GM23338 (cell line): ENCODE results near the gene CNOT6L.

Experiments used
- CREB1 ChIP-seq: fragments of 250-450 bp; sonication (Bioruptor Pico); IDR thresholded peaks from 2 replicates; pipeline ENCODE4 v1.5.0; 2020; ENCODE audit warnings: low read depth, mild to moderate bottlenecking, moderate library complexity
- EZH2 ChIP-seq: fragments of 200-600 bp; sonication (generic); IDR thresholded peaks from one replicate; pipeline ENCODE4 v1.8.0; 2017; ENCODE audit warnings: antibody characterized with exemption, mild to moderate bottlenecking, low read depth; ENCODE audit not compliant: unreplicated experiment
- EZH2phosphoT487 ChIP-seq: fragments of 200-600 bp; sonication (generic); IDR thresholded peaks from one replicate; pipeline ENCODE4 v1.8.1; 2018; ENCODE audit warnings: antibody characterized with exemption; ENCODE audit not compliant: unreplicated experiment
- JUNB ChIP-seq: IDR thresholded peaks from one replicate; pipeline ENCODE4 v1.6.1; 2016; ENCODE audit warnings: antibody characterized with exemption; ENCODE audit not compliant: unreplicated experiment
- NANOG ChIP-seq: IDR thresholded peaks from 2 replicates; pipeline ENCODE4 v1.6.1; 2016; ENCODE audit warnings: antibody characterized with exemption, borderline replicate concordance
- POLR2AphosphoS5 ChIP-seq: IDR thresholded peaks from 2 replicates; pipeline ENCODE4 v1.6.1; 2016; ENCODE audit warnings: antibody characterized with exemption, low read depth
- STAT1 ChIP-seq: IDR thresholded peaks from one replicate; pipeline ENCODE4 v1.6.1; 2016; ENCODE audit warnings: antibody characterized with exemption; ENCODE audit not compliant: unreplicated experiment
- ZNF114 ChIP-seq: fragments of 250-450 bp; sonication (Bioruptor Pico); IDR thresholded peaks from 2 replicates; pipeline ENCODE4 v1.5.0; 2020; ENCODE audit warnings: mild to moderate bottlenecking, moderate library complexity
- ZNF331 ChIP-seq: fragments of 250-450 bp; sonication (Bioruptor Pico); IDR thresholded peaks from 2 replicates; pipeline ENCODE4 v1.5.0; 2020; ENCODE audit warnings: low read depth, mild to moderate bottlenecking, moderate library complexity
- TF ChIP-seq, protein P1 (sequence below), 2 experiments: fragments of 200-600 bp in 1 of 2; sonication (generic) in 1 of 2; conservative IDR thresholded peaks; 2 replicates each; pipeline versions ENCODE4 v1.5.1 to v1.6.1; 2016 to 2017; ENCODE audit warnings: antibody characterized with exemption in 2 of 2, low read depth in 2 of 2, mild to moderate bottlenecking in 2 of 2, moderate library complexity in 1 of 2
- TF ChIP-seq, protein P2 (sequence below): IDR thresholded peaks from one replicate; pipeline ENCODE4 v1.6.1; 2018; ENCODE audit warnings: antibody characterized with exemption; ENCODE audit not compliant: unreplicated experiment
- TF ChIP-seq, protein P3 (sequence below): IDR thresholded peaks from 2 replicates; pipeline ENCODE4 v1.6.1; 2016; ENCODE audit warnings: antibody characterized with exemption
- TF ChIP-seq, protein P4 (sequence below): fragments of 250-450 bp; sonication (Bioruptor Pico); IDR thresholded peaks from 2 replicates; pipeline ENCODE4 v1.5.0; 2020; ENCODE audit warnings: mild to moderate bottlenecking, moderate library complexity

DNA sequence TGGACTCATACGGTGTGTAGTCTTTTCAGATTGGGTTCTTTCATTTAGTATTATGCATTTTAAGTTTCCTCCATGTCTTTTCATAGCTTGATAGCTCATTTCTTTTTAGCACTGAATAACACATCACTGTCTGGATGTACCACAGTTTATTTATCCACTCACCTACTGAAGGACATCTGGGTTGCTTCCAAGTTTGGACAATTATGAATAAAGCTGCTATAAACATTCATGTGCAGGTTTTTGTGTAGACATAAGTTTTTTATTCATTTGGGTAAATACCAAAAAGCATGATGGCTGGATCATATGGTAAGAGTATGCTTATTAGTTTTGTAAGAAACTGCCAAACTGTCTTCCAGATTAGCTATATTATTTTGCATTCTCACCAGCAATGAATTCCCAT is 29.0 kb downstream of the CNOT6L start:
- TF ChIP-seq, protein P1, sequence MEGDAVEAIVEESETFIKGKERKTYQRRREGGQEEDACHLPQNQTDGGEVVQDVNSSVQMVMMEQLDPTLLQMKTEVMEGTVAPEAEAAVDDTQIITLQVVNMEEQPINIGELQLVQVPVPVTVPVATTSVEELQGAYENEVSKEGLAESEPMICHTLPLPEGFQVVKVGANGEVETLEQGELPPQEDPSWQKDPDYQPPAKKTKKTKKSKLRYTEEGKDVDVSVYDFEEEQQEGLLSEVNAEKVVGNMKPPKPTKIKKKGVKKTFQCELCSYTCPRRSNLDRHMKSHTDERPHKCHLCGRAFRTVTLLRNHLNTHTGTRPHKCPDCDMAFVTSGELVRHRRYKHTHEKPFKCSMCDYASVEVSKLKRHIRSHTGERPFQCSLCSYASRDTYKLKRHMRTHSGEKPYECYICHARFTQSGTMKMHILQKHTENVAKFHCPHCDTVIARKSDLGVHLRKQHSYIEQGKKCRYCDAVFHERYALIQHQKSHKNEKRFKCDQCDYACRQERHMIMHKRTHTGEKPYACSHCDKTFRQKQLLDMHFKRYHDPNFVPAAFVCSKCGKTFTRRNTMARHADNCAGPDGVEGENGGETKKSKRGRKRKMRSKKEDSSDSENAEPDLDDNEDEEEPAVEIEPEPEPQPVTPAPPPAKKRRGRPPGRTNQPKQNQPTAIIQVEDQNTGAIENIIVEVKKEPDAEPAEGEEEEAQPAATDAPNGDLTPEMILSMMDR (conservative IDR thresholded peaks at IDR 0.05; ENCODE audit: low read depth in 2 of 2): no peak
- TF ChIP-seq CREB1 (CRISPR knock-in tag): no peak
- no peak for TF ChIP-seq STAT1
- TF ChIP-seq, protein P2, sequence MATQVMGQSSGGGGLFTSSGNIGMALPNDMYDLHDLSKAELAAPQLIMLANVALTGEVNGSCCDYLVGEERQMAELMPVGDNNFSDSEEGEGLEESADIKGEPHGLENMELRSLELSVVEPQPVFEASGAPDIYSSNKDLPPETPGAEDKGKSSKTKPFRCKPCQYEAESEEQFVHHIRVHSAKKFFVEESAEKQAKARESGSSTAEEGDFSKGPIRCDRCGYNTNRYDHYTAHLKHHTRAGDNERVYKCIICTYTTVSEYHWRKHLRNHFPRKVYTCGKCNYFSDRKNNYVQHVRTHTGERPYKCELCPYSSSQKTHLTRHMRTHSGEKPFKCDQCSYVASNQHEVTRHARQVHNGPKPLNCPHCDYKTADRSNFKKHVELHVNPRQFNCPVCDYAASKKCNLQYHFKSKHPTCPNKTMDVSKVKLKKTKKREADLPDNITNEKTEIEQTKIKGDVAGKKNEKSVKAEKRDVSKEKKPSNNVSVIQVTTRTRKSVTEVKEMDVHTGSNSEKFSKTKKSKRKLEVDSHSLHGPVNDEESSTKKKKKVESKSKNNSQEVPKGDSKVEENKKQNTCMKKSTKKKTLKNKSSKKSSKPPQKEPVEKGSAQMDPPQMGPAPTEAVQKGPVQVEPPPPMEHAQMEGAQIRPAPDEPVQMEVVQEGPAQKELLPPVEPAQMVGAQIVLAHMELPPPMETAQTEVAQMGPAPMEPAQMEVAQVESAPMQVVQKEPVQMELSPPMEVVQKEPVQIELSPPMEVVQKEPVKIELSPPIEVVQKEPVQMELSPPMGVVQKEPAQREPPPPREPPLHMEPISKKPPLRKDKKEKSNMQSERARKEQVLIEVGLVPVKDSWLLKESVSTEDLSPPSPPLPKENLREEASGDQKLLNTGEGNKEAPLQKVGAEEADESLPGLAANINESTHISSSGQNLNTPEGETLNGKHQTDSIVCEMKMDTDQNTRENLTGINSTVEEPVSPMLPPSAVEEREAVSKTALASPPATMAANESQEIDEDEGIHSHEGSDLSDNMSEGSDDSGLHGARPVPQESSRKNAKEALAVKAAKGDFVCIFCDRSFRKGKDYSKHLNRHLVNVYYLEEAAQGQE: no peak
- no peak for TF ChIP-seq EZH2
- TF ChIP-seq EZH2phosphoT487: no peak
- no peak for TF ChIP-seq NANOG
- no peak for TF ChIP-seq JUNB
- TF ChIP-seq POLR2AphosphoS5: no peak
- no peak for TF ChIP-seq ZNF331 (CRISPR knock-in tag)
- TF ChIP-seq ZNF114 (CRISPR knock-in tag): no peak
- TF ChIP-seq, protein P3, sequence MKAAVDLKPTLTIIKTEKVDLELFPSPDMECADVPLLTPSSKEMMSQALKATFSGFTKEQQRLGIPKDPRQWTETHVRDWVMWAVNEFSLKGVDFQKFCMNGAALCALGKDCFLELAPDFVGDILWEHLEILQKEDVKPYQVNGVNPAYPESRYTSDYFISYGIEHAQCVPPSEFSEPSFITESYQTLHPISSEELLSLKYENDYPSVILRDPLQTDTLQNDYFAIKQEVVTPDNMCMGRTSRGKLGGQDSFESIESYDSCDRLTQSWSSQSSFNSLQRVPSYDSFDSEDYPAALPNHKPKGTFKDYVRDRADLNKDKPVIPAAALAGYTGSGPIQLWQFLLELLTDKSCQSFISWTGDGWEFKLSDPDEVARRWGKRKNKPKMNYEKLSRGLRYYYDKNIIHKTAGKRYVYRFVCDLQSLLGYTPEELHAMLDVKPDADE: no peak
- TF ChIP-seq, protein P4, sequence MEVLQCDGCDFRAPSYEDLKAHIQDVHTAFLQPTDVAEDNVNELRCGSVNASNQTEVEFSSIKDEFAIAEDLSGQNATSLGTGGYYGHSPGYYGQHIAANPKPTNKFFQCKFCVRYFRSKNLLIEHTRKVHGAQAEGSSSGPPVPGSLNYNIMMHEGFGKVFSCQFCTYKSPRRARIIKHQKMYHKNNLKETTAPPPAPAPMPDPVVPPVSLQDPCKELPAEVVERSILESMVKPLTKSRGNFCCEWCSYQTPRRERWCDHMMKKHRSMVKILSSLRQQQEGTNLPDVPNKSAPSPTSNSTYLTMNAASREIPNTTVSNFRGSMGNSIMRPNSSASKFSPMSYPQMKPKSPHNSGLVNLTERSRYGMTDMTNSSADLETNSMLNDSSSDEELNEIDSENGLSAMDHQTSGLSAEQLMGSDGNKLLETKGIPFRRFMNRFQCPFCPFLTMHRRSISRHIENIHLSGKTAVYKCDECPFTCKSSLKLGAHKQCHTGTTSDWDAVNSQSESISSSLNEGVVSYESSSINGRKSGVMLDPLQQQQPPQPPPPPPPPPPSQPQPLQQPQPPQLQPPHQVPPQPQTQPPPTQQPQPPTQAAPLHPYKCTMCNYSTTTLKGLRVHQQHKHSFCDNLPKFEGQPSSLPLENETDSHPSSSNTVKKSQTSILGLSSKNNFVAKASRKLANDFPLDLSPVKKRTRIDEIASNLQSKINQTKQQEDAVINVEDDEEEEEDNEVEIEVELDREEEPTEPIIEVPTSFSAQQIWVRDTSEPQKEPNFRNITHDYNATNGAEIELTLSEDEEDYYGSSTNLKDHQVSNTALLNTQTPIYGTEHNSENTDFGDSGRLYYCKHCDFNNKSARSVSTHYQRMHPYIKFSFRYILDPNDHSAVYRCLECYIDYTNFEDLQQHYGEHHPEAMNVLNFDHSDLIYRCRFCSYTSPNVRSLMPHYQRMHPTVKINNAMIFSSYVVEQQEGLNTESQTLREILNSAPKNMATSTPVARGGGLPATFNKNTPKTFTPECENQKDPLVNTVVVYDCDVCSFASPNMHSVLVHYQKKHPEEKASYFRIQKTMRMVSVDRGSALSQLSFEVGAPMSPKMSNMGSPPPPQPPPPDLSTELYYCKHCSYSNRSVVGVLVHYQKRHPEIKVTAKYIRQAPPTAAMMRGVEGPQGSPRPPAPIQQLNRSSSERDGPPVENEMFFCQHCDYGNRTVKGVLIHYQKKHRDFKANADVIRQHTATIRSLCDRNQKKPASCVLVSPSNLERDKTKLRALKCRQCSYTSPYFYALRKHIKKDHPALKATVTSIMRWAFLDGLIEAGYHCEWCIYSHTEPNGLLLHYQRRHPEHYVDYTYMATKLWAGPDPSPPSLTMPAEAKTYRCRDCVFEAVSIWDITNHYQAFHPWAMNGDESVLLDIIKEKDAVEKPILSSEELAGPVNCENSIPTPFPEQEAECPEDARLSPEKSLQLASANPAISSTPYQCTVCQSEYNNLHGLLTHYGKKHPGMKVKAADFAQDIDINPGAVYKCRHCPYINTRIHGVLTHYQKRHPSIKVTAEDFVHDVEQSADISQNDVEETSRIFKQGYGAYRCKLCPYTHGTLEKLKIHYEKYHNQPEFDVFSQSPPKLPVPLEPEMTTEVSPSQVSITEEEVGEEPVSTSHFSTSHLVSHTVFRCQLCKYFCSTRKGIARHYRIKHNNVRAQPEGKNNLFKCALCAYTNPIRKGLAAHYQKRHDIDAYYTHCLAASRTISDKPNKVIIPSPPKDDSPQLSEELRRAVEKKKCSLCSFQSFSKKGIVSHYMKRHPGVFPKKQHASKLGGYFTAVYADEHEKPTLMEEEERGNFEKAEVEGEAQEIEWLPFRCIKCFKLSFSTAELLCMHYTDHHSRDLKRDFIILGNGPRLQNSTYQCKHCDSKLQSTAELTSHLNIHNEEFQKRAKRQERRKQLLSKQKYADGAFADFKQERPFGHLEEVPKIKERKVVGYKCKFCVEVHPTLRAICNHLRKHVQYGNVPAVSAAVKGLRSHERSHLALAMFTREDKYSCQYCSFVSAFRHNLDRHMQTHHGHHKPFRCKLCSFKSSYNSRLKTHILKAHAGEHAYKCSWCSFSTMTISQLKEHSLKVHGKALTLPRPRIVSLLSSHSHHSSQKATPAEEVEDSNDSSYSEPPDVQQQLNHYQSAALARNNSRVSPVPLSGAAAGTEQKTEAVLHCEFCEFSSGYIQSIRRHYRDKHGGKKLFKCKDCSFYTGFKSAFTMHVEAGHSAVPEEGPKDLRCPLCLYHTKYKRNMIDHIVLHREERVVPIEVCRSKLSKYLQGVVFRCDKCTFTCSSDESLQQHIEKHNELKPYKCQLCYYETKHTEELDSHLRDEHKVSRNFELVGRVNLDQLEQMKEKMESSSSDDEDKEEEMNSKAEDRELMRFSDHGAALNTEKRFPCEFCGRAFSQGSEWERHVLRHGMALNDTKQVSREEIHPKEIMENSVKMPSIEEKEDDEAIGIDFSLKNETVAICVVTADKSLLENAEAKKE (CRISPR knock-in tag): no peak
